ENCODE data around the gene CCR5AS.

CCR5AS gene

GRCh38 chr3:46316206-46316605, 90.7 kb downstream of the CCR5AS start:
- DNase-seq (ENCODE audit: low read depth, low spot score) = no peak

- no peak for DNase-seq (ENCODE audit: low read depth, low spot score)
Measured at GRCh38 chr3:46314517-46314916, 92.3 kb downstream of the CCR5AS start.

Data from activated naive CD8-positive, alpha-beta T cell treated with anti-CD3 and anti-CD28 coated beads, Interleukin-2, amount 50 U/mL, for 16 hours (primary cell).